IMR-90 (cell line): ENCODE results near the gene STAT5B. TPM values are rescaled to one million over a fixed set of nuclear protein-coding genes. Genes with fewer than 3 reads are reported as not detected.

ENCODE experiments used
- ATAC-seq: fragments of 200-7000 bp; cut with Tn5 transposase; 2 replicates; pipeline ENCODE4 v1.9.1; 2020; ENCODE audit warnings: low read depth, mild to moderate bottlenecking, moderate library complexity
- BruUV-seq: library from RNA; stranded (reverse); fragments of 400-500 nt; replicated peaks from 2 replicates; lab custom pipeline; 2021; lab: Mats Ljungman, UMichigan
- CTCF ChIA-PET: fragments of 300-600 bp; formaldehyde crosslinking; extraction: SDS; loops from one replicate; lab custom pipeline; 2021; ENCODE audit warnings: antibody characterized with exemption; lab: Yijun Ruan, JAX
- POLR2A ChIA-PET: fragments of 300-600 bp; sonication (Branson Sonifier 250); formaldehyde crosslinking; loops from one replicate; lab custom pipeline; 2022; ENCODE audit warnings: antibody characterized with exemption; ENCODE audit not compliant: unreplicated experiment; lab: Charles Lee
- DNase-seq: peaks from one replicate; pipeline ENCODE4 v3.0.0; 2013
- H2AFZ ChIP-seq: replicated peaks from 2 replicates; pipeline ENCODE3; 2013; ENCODE audit warnings: low read length, mild to moderate bottlenecking; ENCODE audit not compliant: poor library complexity
- H2AK5ac ChIP-seq: 2 replicates; pipeline ENCODE4 v1.6.1; 2013; ENCODE audit warnings: low read depth, low read length, inconsistent platforms
- H2AK9ac ChIP-seq: replicated peaks from 2 replicates; pipeline ENCODE3; 2013; ENCODE audit warnings: mild to moderate bottlenecking, low read depth, low read length, moderate library complexity; ENCODE audit not compliant: poor library complexity
- H2BK120ac ChIP-seq: 2 replicates; pipeline ENCODE4 v1.6.1; 2013; ENCODE audit warnings: low read depth, low read length, inconsistent platforms
- H2BK15ac ChIP-seq: 3 replicates; pipeline ENCODE4 v1.6.1; 2013; ENCODE audit warnings: low read depth, low read length, inconsistent platforms
- H2BK20ac ChIP-seq: 2 replicates; pipeline ENCODE4 v1.6.1; 2013; ENCODE audit warnings: low read depth, mild to moderate bottlenecking, inconsistent platforms, low read length, moderate library complexity
- H2BK5ac ChIP-seq: 2 replicates; pipeline ENCODE4 v1.6.1; 2013; ENCODE audit warnings: mild to moderate bottlenecking, low read depth, low read length, inconsistent platforms; ENCODE audit not compliant: poor library complexity, severe bottlenecking
- H3K14ac ChIP-seq: replicated peaks from 2 replicates; pipeline ENCODE4 v1.6.1; 2013; ENCODE audit warnings: low read depth, low read length, inconsistent platforms
- H3K18ac ChIP-seq: 2 replicates; pipeline ENCODE4 v1.6.1; 2013; ENCODE audit warnings: low read depth, low read length, control low read depth
- H3K23ac ChIP-seq: 2 replicates; pipeline ENCODE4 v1.6.1; 2013; ENCODE audit warnings: low read depth, low read length, inconsistent platforms
- H3K27ac ChIP-seq: 2 replicates; pipeline ENCODE4 v1.5.1; 2013; ENCODE audit warnings: mild to moderate bottlenecking, control low read depth, low read length; ENCODE audit not compliant: insufficient read depth
- H3K27me3 ChIP-seq: 2 replicates; pipeline ENCODE4 v1.6.1; 2013; ENCODE audit warnings: low read length; ENCODE audit not compliant: control insufficient read depth, insufficient read depth
- H3K36me3 ChIP-seq: 2 replicates; pipeline ENCODE4 v1.6.1; 2013; ENCODE audit warnings: low read length, mixed read lengths; ENCODE audit not compliant: control insufficient read depth, insufficient read depth
- H3K4ac ChIP-seq: 2 replicates; pipeline ENCODE4 v1.6.1; 2013; ENCODE audit warnings: low read depth, low read length, inconsistent platforms
- H3K4me1 ChIP-seq: 2 replicates; pipeline ENCODE4 v1.6.1; 2013; ENCODE audit warnings: low read length, mixed read lengths; ENCODE audit not compliant: control insufficient read depth, insufficient read depth
- H3K4me2 ChIP-seq: 2 replicates; pipeline ENCODE4 v1.6.1; 2013; ENCODE audit warnings: low read depth, mild to moderate bottlenecking, control low read depth, low read length, moderate library complexity
- H3K4me3 ChIP-seq: 2 replicates; pipeline ENCODE4 v1.5.1; 2013; ENCODE audit warnings: low read depth, mild to moderate bottlenecking, control low read depth, low read length, moderate library complexity; ENCODE audit not compliant: insufficient read depth
- H3K56ac ChIP-seq: 2 replicates; pipeline ENCODE4 v1.6.1; 2013; ENCODE audit warnings: low read length, inconsistent platforms; ENCODE audit not compliant: insufficient read depth; ENCODE audit errors: extremely low read depth
- H3K79me1 ChIP-seq, 2 experiments: 2 replicates each; pipeline ENCODE4 v1.6.1; 2013; ENCODE audit warnings: low read length in 2 of 2, inconsistent platforms in 1 of 2, low read depth in 1 of 2
- H3K9ac ChIP-seq: 2 replicates; pipeline ENCODE4 v1.6.1; 2013; ENCODE audit warnings: low read depth, low read length, control low read depth
- H3K9me1 ChIP-seq: 2 replicates; pipeline ENCODE4 v1.6.1; 2013; ENCODE audit warnings: low read length, inconsistent platforms; ENCODE audit not compliant: insufficient read depth
- H3K9me3 ChIP-seq: 2 replicates; pipeline ENCODE4 v1.6.1; 2013; ENCODE audit warnings: low read length; ENCODE audit not compliant: control insufficient read depth, insufficient read depth
- H4K20me1 ChIP-seq: 2 replicates; pipeline ENCODE4 v1.6.1; 2013; ENCODE audit warnings: low read length, inconsistent platforms; ENCODE audit not compliant: insufficient read depth
- H4K5ac ChIP-seq: 2 replicates; pipeline ENCODE4 v1.6.1; 2013; ENCODE audit warnings: mild to moderate bottlenecking, low read depth, low read length, control low read depth
- H4K8ac ChIP-seq, 2 experiments: 2 replicates each; pipeline ENCODE4 v1.6.1; 2013; ENCODE audit warnings: low read depth in 2 of 2, low read length in 2 of 2, control low read depth in 1 of 2, inconsistent platforms in 1 of 2
- H4K91ac ChIP-seq: 2 replicates; pipeline ENCODE4 v1.6.1; 2013; ENCODE audit warnings: low read depth, low read length, inconsistent platforms; ENCODE audit not compliant: insufficient read depth
- FOS ChIP-seq: fragments of 150-350 bp; IDR thresholded peaks from 2 replicates; pipeline ENCODE4 v1.6.1; 2016; ENCODE audit warnings: low read depth, low read length
- WGBS, 2 experiments: methylation state at CpG; one replicate each; pipeline versions ENCODE4 v1.1.5 to v1.1.7; 2013; ENCODE audit warnings: missing lambda C conversion rate in 2 of 2; ENCODE audit not compliant: insufficient read length in 1 of 2; ENCODE audit errors: extremely low coverage in 2 of 2; 5-methylcytosine and 5-hydroxymethylcytosine counted together
- dilution Hi-C: fragments of 300-500 bp; cut with HindIII; formaldehyde crosslinking; loops from one replicate; pipeline ENCODE4 v1.14.3; 2018; ENCODE audit warnings: low sequenced_read_pairs; ENCODE audit not compliant: unreplicated experiment
- in situ Hi-C: fragments of 300-500 bp; cut with MboI; formaldehyde crosslinking; loops from 3 replicates; pipeline ENCODE4 v1.14.3; 2019; ENCODE audit warnings: low sequenced_read_pairs, inconsistent platforms, mixed read lengths
- intact Hi-C: fragments of 100-400 bp; cut with micrococcal nuclease; formaldehyde crosslinking; loops from 2 replicates; pipeline ENCODE4 v1.10.0; 2022
- polyA plus RNA-seq, 3 experiments: library from polyadenylated mRNA; depleted of rRNA; stranded (reverse); fragments of >200 nt; gene quantifications; 2 replicates each; pipeline ENCODE4 v1.2.3, GENCODE V29; 2012; ENCODE audit warnings: low replicate concordance in 1 of 3
- total RNA-seq: library from RNA; depleted of rRNA; stranded (reverse); fragments of >200 nt; gene quantifications from 2 replicates; pipeline ENCODE4 v1.2.3, GENCODE V29; 2012
- TF ChIP-seq, protein P1 (sequence below): conservative IDR thresholded peaks from 2 replicates; pipeline ENCODE4 v1.5.1; 2012; ENCODE audit warnings: mild to moderate bottlenecking, low read depth, low read length, improper control_type of control experiment

The STAT5B gene
- total and polyA plus RNA-seq, 2 of the 4 experiments (the other 2 are of a cell fraction) = 24.4 to 29.6 TPM

DNA sequence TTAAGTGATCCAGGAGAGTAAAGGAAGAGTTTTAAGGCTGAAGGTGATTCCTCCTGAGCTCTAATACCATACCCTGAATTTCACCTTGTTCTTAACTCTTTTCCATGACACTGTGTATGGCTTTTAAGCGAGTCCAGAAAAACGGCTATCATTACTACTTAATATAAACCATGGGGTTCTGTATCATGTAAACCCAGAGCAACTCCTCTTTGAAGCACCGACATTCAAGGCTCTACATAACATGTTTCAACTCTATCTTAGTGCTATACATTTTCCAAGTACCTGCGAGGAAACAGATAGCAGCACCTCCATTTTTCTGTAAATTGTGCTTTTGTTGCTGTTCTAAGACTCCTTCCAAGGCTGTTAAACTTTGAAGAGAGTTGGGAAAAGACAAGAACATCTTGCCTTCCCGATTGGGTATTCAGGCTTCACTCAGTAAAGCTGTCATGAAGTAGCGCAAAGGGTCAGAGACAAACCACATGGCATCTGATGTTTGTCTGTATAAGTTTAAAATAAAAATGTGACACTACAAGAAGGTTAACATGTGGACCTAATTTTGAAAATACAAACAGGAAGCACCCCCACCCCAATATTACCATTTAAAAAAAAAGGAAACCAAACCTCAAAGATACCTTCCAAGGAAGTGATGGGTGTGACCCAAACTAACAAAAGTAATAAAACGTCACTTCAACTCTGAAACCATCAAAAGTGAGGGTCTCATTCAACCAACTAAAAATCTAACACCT is 3.9 kb downstream of the STAT5B start:
- Histone ChIP-seq H3K4me3 (no peak overlapping the region), H3K9me1 (peaks cover 15% of the 10 kb centered on the region), H4K8ac (no peak overlapping the region), H3K4me2 (no peak overlapping the region), H3K14ac (peak overlapping the region; percentile 47; the same call in 1 of the 2 replicates), H2AK9ac (no peak overlapping the region), H4K91ac (no peak overlapping the region), H3K79me1 (peaks cover 13 to 69% of the 10 kb centered on the region in 2 experiments; a peak in 3 of 4 replicates), H3K4ac (no peak overlapping the region), H2AFZ (no peak overlapping the region), H3K27me3 (no peaks in the 10 kb centered on the region), H3K18ac (no peak overlapping the region), H4K20me1 (peaks cover 39% of the 10 kb centered on the region), H3K36me3 (no peaks in the 10 kb centered on the region), H2BK20ac (no peak overlapping the region), H3K56ac (no peak overlapping the region), H3K27ac (no peak overlapping the region), H3K9ac (no peak overlapping the region), H2BK5ac (no peak overlapping the region), H2AK5ac (no peak overlapping the region), H2BK120ac (no peak overlapping the region; the same call in 1 of the 2 replicates), H2BK15ac (no peak overlapping the region), H4K5ac (no peak overlapping the region), H3K23ac (peak overlapping the region; percentile 40; the same call in 1 of the 2 replicates), H3K4me1 (peaks cover 9% of the 10 kb centered on the region), H3K9me3 (no peaks in the 10 kb centered on the region)
- ChIA-PET CTCF (no interaction called here), POLR2A (no interaction called here)
- in situ Hi-C loops (no loop called here), dilution Hi-C loops (no loop called here), intact Hi-C loops (no loop called here)
- DNase-seq (no peak), ATAC-seq (no peak)
- TF ChIP-seq FOS = no peak
- TF ChIP-seq, protein P1, sequence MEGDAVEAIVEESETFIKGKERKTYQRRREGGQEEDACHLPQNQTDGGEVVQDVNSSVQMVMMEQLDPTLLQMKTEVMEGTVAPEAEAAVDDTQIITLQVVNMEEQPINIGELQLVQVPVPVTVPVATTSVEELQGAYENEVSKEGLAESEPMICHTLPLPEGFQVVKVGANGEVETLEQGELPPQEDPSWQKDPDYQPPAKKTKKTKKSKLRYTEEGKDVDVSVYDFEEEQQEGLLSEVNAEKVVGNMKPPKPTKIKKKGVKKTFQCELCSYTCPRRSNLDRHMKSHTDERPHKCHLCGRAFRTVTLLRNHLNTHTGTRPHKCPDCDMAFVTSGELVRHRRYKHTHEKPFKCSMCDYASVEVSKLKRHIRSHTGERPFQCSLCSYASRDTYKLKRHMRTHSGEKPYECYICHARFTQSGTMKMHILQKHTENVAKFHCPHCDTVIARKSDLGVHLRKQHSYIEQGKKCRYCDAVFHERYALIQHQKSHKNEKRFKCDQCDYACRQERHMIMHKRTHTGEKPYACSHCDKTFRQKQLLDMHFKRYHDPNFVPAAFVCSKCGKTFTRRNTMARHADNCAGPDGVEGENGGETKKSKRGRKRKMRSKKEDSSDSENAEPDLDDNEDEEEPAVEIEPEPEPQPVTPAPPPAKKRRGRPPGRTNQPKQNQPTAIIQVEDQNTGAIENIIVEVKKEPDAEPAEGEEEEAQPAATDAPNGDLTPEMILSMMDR = no peak
- no TSS peak for BruUV-seq
- WGBS, 2 experiments = no CpG with 5 or more reads among the region's 7 CpGs
